ENCODE results near the gene NRARP. TPM values are rescaled to one million over a fixed set of nuclear protein-coding genes. Genes with fewer than 3 reads are reported as not detected.

NRARP gene
- total and polyA plus RNA-seq, 10 of the 15 experiments (the other 5 are each of a cell fraction or from before 2014, with no cell fraction given): 0.06 to 9.2 (median 2.2) TPM; not detected in 2

DNA sequence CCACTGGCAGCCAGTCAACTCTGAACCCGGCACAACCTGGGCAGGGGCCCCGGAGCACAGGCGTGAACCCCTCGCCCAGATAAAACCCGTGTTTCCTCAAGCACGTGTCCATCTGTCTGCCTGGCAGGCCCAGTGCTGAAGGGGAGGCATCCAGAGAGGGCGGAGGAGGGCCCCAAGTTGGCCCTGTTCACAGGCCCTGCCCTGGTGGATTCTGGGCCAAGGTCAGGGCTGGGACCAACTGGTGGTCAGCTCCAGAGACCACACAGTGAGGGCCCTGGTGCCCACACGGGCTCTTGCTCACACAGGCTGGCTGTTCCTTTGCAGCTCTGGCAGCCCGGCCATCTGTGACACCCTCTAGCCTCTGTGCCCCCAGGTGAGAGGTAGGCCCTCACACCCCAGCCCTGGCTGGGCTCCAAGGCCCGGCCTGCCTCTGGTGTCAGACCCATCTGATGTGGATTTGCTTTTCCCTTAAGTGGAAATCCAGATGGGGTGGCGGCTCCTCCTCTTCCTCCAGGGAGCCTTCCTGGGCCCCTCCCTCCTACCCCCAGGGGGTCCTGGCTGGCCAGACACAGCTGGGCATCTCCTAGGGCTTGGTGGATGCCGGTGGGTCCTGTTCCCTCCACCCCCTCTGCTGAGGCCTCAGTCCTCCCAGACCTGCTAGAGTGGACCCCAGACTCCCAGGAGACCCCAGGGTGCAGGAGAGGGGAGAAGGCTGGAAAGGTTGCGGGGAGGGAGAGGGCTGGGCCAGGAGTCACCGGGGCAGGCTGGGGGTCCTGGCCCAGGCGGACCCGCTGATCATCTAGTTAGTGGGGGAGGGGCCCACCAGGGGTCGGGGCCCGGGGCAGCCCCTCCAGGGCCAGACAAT is 51.5 kb downstream of the NRARP start:
- peaks cover 4% of the 10 kb centered on the region for H3K79me2 ChIP-seq (ENCODE audit: control insufficient read depth, insufficient read depth, low read length)
- H3K4me2 ChIP-seq (ENCODE audit: control insufficient read depth, insufficient read depth): no peak overlapping the region
- DNase-seq (ENCODE audit: low read depth, low spot score) (no peak), FAIRE-seq (no peak), ATAC-seq (no peak)
- BruUV-seq (replicated peaks): no TSS peak
- in situ Hi-C loops (cut with MboI) (no loop called here), intact Hi-C loops (cut with micrococcal nuclease; ENCODE audit: unreplicated experiment) (no loop called here)
- CTCF ChIA-PET: no interaction called here
- no peak overlapping the region for H2AFZ ChIP-seq (ENCODE audit: control insufficient read depth, low read depth, low read length)
- H3K36me3 ChIP-seq (ENCODE audit: control insufficient read depth in 2 of 2, insufficient read depth in 2 of 2, low read length in 1 of 2): no peaks in the 10 kb centered on the region
- no peak for TF ChIP-seq FOS (IDR thresholded peaks at IDR 0.05; ENCODE audit: borderline replicate concordance, extremely low read depth, insufficient read length)
- no peak for TF ChIP-seq PML (IDR thresholded peaks at IDR 0.05; ENCODE audit: low read length)
- TF ChIP-seq ZNF384 (IDR thresholded peaks at IDR 0.05; ENCODE audit: borderline replicate concordance, low read depth, low read length): no peak
- TF ChIP-seq RFX5 (IDR thresholded peaks at IDR 0.05; ENCODE audit: low read depth, low read length): no peak
- no peak for TF ChIP-seq SREBF2 (IDR thresholded peaks at IDR 0.05; ENCODE audit: low read length)
- TF ChIP-seq ETV6 (conservative IDR thresholded peaks at IDR 0.05 in 1 of 2, IDR thresholded peaks at IDR 0.05 in 1 of 2; ENCODE audit: borderline replicate concordance in 1 of 2, low read depth in 1 of 2): no peak
- no peak for TF ChIP-seq BHLHE40 (IDR thresholded peaks at IDR 0.05; ENCODE audit: borderline replicate concordance in 1 of 2, low read depth in 2 of 2, low read length in 1 of 2)
- TF ChIP-seq POLR2AphosphoS5 (IDR thresholded peaks at IDR 0.05; ENCODE audit: low read length): no peak
- no peak for TF ChIP-seq NR2F1 (conservative IDR thresholded peaks at IDR 0.05)
- no peak for TF ChIP-seq ESRRA (IDR thresholded peaks at IDR 0.05; ENCODE audit: low read length)
- TF ChIP-seq IKZF1 (conservative IDR thresholded peaks at IDR 0.05): no peak
- TF ChIP-seq RB1 (IDR thresholded peaks at IDR 0.05; ENCODE audit: borderline replicate concordance): no peak
- no peak for TF ChIP-seq MXI1 (IDR thresholded peaks at IDR 0.05; ENCODE audit: low read depth, low read length)
- TF ChIP-seq ZNF622 (IDR thresholded peaks at IDR 0.05): no peak
- TF ChIP-seq, protein P1, sequence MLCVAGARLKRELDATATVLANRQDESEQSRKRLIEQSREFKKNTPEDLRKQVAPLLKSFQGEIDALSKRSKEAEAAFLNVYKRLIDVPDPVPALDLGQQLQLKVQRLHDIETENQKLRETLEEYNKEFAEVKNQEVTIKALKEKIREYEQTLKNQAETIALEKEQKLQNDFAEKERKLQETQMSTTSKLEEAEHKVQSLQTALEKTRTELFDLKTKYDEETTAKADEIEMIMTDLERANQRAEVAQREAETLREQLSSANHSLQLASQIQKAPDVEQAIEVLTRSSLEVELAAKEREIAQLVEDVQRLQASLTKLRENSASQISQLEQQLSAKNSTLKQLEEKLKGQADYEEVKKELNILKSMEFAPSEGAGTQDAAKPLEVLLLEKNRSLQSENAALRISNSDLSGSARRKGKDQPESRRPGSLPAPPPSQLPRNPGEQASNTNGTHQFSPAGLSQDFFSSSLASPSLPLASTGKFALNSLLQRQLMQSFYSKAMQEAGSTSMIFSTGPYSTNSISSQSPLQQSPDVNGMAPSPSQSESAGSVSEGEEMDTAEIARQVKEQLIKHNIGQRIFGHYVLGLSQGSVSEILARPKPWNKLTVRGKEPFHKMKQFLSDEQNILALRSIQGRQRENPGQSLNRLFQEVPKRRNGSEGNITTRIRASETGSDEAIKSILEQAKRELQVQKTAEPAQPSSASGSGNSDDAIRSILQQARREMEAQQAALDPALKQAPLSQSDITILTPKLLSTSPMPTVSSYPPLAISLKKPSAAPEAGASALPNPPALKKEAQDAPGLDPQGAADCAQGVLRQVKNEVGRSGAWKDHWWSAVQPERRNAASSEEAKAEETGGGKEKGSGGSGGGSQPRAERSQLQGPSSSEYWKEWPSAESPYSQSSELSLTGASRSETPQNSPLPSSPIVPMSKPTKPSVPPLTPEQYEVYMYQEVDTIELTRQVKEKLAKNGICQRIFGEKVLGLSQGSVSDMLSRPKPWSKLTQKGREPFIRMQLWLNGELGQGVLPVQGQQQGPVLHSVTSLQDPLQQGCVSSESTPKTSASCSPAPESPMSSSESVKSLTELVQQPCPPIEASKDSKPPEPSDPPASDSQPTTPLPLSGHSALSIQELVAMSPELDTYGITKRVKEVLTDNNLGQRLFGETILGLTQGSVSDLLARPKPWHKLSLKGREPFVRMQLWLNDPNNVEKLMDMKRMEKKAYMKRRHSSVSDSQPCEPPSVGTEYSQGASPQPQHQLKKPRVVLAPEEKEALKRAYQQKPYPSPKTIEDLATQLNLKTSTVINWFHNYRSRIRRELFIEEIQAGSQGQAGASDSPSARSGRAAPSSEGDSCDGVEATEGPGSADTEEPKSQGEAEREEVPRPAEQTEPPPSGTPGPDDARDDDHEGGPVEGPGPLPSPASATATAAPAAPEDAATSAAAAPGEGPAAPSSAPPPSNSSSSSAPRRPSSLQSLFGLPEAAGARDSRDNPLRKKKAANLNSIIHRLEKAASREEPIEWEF (IDR thresholded peaks at IDR 0.05; ENCODE audit: insufficient replicate concordance, low read depth, low read length): no peak
- TF ChIP-seq NFYA (IDR thresholded peaks at IDR 0.05; ENCODE audit: borderline replicate concordance, low read depth, low read length): no peak
- H3K27ac ChIP-seq (ENCODE audit: control insufficient read depth, insufficient read depth): no peak overlapping the region
- no peaks in the 10 kb centered on the region for H3K27me3 ChIP-seq (replicated peaks in 1 of 2; ENCODE audit: control insufficient read depth in 2 of 2, insufficient read depth in 2 of 2, low read length in 1 of 2)
- peaks cover 9% of the 10 kb centered on the region for H3K4me1 ChIP-seq (ENCODE audit: control insufficient read depth, insufficient read depth, low read length)
- POLR2A ChIA-PET: no interaction called here
- WGBS (ENCODE audit: insufficient coverage, insufficient replicate concordance, low lambda C conversion rate, missing lambda C conversion rate): 50% methylated on average over 14 of the region's 18 CpGs
- RAD21 ChIA-PET (ENCODE audit: unreplicated experiment): no interaction called here
- no peaks in the 10 kb centered on the region for H4K20me1 ChIP-seq (ENCODE audit: control insufficient read depth, insufficient read depth)
- SMC1A ChIA-PET (ENCODE audit: uncharacterized antibody, unreplicated experiment): no interaction called here
- H3K4me3 ChIP-seq: no peak overlapping the region
- H3K9me3 ChIP-seq (replicated peaks; ENCODE audit: control insufficient read depth, insufficient read depth, low read length): no peaks in the 10 kb centered on the region
- H3K9ac ChIP-seq (ENCODE audit: control insufficient read depth, insufficient read depth, low read length): no peak overlapping the region

All from GM12878 (cell line).